ENCODE measurements around the gene CASQ2.
A peak's percentile ranks its signal among the peaks of the same experiment; 100 is the strongest.

CASQ2 gene

DNA sequence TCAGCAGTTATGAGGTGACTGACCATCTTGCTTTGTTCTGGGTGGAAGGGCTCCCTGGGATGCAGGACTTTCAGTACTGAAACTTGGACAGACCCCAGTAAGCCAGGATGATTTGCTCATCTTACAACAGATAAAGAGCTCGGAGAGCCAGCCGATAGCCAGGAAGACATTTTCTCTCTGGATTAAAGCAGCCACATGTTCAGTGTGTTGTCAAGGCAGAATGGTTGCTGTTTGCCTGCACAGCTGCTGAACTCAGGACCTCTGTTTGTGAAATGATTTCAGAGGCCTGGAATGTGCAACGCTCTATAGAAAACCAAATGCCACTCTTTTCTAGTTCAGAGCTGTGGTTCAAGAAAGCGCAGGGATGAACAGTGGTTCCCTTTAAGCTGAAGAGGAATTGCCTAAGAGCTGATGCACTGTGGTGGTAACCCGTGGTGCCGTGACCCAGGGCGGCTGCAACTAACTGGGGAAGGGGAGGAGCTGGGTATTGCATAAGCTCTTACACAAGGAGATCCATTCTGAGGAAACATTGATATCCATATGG is 40.7 kb downstream of the CASQ2 start:
- no peak for DNase-seq

DNA sequence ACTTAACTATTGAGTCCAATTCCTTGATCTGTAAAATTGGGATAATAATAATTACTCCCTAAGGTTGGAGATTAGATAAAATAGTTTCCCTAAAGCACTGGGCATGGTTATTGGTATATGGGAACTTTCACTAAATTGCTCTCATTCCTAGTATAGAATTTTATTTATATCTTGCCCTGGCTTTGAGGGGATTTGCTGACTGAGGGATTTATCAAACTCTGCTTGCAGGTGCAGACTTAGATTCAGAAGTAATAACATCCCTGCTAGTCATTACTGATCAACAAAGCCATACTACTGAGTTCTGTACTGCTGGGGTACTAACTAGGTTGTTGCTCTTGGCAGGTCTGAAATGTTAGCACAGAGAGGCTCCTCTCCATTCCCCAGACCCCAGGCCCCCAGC is 41.9 kb downstream of the CASQ2 start:
- no peak for DNase-seq

DNA sequence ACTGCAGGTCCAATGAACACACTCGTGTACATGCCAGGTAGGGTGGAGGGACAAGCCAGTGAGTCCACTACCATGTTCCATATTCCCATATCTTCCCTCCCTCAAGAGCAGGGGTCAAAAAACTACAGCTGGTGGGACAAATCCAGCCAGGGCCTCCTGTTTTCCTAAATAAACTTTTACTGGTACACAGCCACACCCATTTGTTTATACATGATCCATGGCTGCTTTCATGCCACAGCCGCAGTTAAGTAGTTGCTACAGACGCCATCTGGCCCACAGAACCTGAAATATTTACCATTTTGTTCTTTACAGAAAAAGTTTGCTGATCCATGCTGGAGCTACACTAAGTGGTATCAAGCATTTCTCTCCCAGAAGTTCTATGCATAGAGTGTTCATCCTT is 42.4 kb downstream of the CASQ2 start:
- DNase-seq = no peak

DNA sequence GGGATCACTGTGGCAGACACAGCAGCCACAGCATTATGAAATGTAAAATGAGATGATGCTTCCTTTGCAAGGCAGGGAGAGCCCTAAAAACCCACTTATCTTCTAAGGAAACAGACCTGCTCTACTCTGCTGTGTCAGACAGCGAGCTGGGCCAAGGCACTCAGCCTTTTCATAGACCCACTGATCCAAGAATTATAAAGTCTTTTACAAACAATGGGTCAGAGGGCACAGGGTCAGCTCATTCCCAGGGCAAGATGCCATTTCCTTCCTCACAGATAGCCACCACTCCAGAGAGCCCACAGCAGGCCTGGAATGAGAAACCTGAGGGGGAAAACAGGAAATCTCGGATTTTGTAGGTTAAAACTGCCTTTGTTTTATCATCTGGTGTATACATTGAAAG is 42.9 kb downstream of the CASQ2 start:
- DNase-seq = no peak

DNA sequence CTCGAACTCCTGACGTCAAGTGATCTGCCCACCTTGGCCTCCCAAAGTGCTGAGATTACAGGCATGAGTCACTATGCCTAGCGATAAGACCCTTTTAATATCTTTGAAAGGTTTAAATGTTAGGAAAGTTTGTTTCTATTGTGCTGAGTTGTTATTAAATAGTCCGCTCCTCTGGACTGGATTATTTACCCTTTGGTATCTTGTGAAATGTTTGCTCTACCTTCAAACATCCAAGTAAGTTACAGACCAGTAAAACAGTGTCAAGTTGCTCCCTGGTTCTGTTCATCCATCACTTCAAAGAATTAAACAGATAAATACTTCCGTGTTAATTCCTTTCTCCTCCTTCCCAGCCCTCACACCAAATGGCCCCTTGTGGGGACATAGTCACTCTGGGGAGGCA is 44.8 kb downstream of the CASQ2 start:
- DNase-seq = no peak

- DNase-seq = no peak
Measured at GRCh38 chr1:115722221-115722620, 46.3 kb downstream of the CASQ2 start.

DNA sequence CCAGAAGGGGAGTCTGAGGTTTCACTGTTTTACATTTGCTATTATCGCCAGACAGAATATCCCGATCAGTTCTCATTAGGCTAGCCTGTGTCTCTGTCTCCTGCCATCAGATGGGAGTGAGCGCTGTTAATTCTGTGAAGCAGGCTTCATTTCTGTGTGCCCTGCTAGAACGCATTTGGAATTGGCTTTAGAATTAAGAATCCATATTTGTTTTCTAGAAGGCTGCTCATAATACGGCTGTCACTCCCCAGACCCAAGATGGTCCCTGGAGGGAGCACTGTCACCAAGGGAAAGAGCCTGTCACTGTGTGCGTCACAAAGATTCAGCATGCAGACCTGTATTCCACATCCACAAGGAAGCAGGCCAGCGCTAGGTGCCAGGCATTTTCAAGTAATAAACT is 49.2 kb downstream of the CASQ2 start:
- no peak for DNase-seq

DNA sequence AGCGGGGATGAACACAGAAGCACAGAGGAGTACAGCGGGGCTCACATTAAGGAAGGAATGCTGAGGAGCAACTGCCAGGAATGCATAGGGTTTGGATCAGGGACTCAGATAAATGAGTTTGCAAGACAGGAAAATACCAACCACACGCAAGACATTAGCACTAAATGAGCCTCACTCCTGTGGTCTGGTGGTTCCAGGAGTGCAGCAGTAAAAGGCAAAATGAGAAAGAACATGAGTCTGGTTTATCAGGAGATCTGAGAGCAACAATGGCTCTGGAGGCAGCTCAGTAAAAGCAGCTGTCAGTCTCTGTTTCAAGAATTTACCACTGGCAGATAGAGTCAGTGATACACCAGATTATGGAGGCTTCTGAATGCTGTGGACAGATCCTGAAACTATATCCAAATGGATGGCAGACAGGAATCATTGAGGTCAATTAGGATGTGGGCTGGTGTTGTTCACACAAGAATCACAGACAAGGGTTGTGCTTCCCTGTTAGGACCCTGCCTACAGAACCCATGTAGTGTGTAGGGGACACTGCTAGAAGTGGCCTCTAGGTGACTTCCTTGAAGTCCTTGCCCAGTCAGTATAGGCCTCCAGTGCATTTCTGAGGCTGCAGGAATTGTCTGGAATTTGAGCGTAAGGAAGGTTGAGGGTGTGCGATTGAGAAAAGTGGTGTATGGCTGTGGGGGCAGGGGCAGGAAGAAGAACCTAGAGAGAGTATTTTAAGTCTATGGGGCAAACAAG is 50.3 kb downstream of the CASQ2 start:
- no peak for DNase-seq

DNA sequence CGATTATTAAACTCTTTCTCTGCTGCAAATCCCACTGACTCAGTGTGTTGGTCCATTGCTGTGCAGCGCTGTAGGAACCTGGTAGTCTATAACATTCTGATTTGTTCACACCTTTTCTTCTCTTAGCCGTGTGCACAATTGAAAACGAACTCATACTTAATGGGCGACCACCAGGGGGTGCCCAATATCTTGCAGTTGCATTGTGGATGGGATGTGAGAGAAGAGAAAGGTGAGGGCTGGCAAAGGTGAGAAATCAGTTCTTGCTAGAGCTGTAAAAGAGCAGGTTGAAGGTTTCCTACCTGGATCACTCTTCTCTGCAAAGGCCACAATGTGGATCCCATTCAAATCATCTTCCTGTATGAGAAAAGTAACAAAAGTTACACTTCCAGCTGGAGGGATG is 51.0 kb downstream of the CASQ2 start:
- DNase-seq = peak; percentile 12 to 21

- DNase-seq = no peak
Measured at GRCh38 chr1:115714572-115715141, 53.9 kb downstream of the CASQ2 start.

DNA sequence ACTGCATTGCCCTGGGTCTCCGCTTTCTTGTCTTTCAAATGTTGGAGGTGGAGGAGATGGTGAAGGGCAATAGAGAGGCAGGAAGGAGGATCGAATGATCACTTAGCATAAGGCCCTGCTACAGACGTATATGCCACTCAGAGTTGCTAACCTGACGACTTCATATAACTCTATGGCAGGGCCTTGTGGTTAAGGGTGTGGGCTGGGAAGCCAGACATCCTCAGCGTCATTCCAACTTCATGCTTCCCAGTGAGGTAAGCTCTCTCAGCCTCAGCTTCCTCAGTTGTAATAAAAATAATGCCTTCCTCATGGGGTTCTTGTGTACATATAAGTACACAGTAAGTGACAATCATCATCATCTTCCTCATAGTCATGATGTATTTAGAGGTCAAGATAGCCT is 54.6 kb downstream of the CASQ2 start:
- DNase-seq = no peak

- no peak for DNase-seq
Measured at GRCh38 chr1:115712911-115713609, 55.5 kb downstream of the CASQ2 start.

- DNase-seq = no peak
Measured at GRCh38 chr1:115710859-115711624, 57.5 kb downstream of the CASQ2 start.

DNA sequence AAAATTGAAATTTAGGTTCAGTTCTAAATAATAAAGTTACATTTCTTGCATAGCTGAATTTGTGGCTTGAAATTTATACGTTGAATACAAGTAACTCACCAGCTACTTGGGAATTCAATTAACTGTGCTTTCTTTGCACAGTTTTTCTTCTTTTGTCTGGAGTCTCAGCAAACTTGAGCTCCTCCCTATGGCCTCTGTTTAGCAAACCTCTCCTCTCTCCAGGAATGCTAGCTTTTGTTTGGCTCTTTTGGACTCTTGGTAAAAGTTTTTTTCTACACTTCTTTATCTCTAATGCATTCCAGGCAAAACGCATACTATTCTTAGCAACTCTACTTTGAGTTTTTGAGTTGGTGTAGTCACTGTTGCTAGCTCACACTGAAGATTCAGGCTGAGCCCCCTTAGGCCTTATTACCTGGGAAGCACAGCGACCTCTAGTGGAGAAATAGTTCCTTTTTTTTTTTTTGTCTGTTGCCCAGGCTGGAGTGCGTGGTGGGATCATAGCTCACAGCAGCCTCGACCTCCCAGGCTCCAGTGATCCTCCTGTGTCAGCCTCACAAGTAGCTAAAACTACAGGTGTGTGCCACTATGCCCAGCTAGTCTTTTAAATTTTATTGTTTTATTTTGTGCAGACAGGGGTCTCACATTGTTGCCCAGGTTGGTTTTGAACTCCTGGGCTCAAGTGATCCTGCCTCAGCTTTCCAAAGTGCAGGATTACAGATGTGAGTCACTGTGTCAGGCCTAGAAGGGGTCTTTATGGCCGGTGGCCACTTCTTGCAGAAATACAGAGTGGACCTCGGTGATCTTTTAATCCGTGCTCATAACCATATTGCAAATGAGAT is 61.7 kb downstream of the CASQ2 start:
- no peak for DNase-seq

- DNase-seq = no peak
Measured at GRCh38 chr1:115705963-115706362, 62.6 kb downstream of the CASQ2 start.

GRCh38 chr1:115705085-115705951 is 63.2 kb downstream of the CASQ2 start:
- DNase-seq = no peak

GRCh38 chr1:115702959-115703358 is 65.6 kb downstream of the CASQ2 start:
- no peak for DNase-seq

GRCh38 chr1:115701090-115701489 is 67.4 kb downstream of the CASQ2 start:
- no peak for DNase-seq

DNA sequence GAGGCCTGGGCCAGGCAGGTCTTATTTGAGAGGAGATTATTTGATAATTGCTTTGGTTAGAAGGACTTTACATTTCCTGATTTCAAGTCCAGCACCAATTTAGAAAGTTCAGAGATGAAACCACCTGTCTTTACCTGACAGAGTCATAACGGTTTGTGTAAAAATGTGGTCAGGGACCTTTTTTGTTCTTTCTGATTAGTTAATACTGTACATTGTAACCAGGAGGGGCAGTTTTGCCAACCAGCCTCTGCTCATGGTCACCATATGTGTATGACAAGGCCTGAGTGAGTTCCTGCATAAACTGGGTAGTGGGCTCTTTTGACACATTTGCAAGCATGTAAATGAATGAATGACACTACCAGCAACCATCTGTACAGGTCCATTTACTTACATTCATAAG is 70.9 kb downstream of the CASQ2 start:
- DNase-seq = no peak

- no peak for DNase-seq
Measured at GRCh38 chr1:115694805-115695204, 73.7 kb downstream of the CASQ2 start.

GRCh38 chr1:115692224-115692623 is 76.3 kb downstream of the CASQ2 start:
- DNase-seq = no peak

All from hippocampal formation (tissue), 2 donors.